Activated CD4-positive, alpha-beta T cell treated with anti-CD3 and anti-CD28 coated beads, Interleukin-2, amount 50 U/mL, for 1 hour (primary cell): Measurements from ENCODE around the gene BEX5.
A peak's percentile ranks its signal among the peaks of the same experiment; 100 is the strongest.
"Not testable (repeated sequence)": the region's sequence is repeated elsewhere in the genome, so short reads cannot be mapped to it uniquely, and the experiment has no call there.

ENCODE experiments used
- DNase-seq: peaks from one replicate; pipeline ENCODE4 v3.0.0-alpha.2; 2020

Gene BEX5

DNA sequence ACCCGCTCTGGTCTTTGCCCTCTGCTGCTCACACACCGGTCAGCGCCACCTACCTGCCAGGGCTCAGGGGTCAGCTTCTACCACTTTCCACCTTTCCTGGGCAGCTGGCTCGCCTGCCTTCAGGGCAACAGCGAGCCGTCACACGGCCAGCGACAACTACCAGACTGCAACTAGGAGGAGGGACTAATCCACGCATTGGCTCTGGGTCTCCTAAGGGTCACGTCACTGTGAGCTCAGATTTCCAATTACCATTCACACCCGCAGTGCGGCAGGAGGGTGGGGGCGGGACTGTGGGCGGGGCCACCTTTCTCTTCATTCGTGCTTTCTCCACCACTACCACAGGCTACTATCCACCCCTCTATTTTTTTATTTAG is at the start of gene BEX5:
BEX5 (minus strand) TSS at position 172 of the 374 bp plus-strand sequence. CDS start 1,712 bp downstream, outside the sequence.
- peak; percentile 41 for DNase-seq

DNA sequence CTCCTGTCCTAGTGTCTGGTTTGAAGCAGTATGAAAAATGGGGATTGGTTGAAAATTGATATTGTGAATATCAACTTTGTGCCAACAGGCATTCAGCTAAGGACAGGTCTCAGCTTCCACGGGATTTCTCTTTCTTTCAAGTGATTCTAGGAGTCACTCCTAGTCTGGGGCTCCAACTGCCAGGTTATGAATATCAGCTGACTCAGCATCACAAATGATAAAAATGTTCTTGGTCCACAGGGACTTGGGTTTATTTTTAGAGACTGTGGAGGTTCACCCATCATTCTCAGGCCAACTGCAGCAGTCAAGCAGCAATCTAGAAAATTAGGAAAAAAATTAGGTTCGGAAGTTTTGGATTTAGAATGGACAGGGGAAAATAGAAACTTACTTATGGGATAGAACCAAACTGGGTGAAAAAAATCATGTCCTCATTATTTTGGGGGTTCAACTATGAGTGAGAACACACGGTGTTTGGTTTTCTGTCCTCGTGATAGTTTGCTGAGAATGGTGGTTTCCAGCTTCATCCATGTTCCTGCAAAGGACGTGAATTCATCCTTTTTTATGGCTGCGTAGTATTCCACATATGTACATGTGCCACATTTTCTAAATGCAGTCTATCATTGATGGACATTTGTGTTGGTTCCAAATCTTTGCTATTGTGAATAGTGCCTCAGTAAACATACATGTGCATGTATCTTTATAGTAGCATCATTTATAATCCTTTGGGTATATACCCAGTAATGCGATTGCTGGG is 30.4 kb upstream of the BEX5 start:
- no peak for DNase-seq

DNA sequence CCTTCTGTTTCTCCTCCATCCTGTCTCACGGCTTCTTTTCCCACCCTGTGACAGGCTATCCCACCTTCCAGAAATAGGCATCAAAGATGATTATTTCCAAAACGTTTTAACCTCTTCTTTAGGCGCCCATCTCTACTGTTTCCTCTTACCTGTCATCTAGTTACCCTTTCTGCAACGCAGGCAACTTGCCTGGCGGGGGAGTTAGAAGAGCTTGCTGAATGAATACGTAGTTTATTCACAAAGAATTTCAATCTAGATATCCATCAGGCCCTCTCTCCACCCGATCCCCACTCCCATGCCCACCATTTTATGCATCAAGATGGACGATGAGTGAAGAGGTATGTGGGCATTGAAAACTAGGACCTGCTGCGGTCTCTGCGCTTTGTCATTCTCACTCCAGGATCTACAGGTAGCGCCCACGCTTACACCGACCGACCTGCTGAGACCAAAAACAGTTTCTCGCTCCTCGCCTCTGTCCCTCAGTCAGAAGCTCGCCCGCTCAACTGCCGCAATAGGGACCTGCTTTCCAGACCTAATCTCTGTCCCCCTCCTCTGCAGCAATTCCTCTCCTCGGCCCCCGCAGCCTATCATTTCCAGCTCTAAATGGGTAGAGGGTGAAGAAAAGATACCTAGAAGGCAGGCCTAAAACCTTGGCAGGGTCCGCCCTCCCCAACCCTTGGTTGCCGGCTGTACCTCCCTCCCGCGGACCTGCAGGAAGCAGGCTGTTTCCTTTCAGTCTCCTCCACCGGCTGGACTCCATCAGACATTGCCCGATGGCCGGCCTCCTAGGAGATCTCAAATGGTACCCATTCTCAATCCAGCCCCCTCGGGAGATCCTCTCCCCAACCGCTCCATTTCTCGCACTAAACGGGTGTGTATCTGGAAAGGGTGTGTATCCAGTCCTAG is 624 bp downstream of the BEX5 start:
- DNase-seq = peak; percentile 6

DNA sequence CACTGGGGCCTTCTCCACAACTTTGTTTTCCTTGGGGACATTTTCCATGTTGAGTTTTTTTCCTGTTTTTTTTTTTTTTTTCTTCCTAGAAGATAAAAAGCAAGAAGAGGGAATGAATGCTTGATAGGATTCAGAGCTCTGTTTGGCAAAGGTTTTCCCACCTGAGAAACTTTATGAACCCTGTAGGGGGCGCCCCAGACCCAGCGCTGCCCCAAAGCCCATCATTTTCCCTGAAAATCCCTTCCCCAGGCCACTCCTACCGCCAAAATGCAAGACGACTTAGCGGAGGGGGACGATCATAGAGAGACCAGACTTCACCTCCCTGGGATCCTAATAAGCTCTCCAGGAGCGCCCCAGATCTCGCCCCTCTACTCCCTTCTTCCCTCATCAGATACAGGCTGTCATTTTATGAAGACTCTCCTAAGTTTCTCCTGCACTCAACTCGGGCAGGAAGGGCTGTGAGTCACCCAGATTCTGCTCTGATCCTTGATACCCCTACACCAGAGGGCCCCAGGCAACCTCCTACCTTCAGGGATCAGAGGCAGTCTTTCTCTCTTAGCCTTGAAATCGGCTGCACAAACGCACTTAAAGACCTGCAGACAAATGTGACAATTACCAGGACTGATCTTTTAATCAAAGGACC is 1.4 kb downstream of the BEX5 start:
- no peak for DNase-seq

DNA sequence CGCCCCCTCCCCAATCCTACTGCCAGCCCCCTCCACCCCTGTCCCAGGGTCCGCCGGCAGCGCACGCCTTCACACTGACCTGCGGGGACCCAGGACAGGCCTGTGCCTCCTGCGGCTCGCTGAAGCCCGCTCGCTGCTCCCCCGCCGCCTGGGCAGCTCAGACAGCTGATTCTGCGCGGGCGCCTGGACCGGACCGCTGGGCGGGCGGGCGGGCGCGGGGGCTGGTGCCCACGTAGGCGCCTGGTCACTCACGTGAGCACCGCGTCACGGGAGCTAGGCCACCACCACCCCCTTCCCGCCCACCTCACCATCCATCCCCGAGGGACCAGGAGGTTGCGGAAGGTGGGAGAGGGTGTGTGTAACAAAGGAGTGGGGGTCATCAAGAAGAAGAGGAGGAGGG is 13.5 kb downstream of the BEX5 start, which contains the start of gene TCEAL6:
TCEAL6 (minus strand) TSS at position 208 of the 400 bp plus-strand sequence.
- not testable (repeated sequence) for DNase-seq

DNA sequence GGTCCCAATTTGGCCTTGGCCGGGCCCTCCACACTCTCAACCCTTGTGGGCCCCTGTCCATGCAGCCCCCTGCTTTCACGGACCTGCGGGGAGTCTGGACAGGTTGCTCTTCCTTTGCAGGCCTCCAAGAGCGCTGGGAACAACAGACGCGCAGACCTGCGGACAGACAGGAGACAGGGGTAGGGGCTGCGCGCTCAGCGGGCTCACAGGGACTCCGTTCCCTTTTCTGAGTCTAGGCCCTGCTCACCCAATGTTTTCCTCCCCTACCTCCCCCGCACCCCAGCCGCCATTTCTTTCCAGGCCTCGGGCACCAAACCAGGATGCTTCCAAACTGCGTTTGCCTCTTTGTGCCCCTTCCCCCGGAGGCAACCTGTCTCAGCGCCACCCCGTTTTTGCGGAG is 14.1 kb downstream of the BEX5 start:
- not testable (repeated sequence) for DNase-seq

DNA sequence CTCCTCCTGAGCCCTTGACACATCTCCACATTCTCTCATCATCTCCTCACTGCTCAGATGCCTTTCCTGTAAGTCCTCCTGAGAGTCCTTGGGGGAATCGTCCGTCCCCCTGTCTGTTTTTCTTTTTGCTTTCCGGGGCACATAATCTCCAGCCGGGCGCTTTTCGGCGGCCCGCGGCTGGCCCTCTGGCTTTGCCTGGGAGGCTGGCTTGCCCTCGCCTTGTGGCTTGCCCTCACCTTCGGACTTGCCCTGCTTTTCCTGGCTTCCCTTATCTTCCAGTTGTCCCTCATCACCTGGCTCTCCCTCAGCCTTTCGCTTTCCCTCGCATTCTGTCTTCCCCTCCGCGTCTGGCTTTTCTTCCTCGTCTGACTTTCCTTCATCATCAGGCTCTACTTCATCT is 14.9 kb downstream of the BEX5 start:
- not testable (repeated sequence) for DNase-seq

DNA sequence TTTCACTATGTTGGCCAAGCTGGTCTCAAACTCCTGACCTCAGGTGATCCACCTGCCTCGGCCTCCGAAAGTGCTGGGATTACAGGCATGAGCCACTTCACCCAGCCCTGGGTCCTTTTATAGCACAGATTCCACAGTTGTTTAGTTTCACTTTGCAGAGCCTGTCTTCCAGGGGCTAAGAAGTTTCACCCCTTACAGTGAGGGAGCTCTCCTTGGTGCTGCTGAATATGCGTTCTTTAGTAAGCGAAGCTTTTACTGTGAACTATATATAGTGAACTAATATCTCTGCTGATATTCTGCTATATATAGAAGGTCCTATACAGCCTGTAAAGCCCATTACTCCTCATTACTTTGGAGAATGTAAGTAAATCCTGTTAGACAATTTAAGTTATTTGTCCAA is 17.7 kb downstream of the BEX5 start:
- no peak for DNase-seq

DNA sequence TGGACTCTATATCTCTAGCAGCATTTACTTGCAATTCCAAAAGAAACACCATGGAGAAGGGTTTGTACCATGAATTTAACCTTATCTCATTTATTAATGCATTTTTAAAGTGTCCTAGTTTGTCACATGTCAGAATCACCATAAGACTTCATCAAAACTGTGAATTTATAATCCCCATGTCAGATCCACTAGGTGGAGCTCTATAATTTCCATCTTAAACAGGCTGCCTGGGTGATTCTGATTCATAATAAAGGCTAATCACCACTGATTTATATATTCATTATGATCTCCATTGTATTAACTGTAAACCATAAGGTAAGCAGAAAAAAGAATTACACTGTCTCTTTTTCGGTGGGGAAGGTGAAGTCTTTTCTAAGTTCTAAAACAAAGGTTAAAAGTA is 26.3 kb downstream of the BEX5 start:
- DNase-seq = no peak

DNA sequence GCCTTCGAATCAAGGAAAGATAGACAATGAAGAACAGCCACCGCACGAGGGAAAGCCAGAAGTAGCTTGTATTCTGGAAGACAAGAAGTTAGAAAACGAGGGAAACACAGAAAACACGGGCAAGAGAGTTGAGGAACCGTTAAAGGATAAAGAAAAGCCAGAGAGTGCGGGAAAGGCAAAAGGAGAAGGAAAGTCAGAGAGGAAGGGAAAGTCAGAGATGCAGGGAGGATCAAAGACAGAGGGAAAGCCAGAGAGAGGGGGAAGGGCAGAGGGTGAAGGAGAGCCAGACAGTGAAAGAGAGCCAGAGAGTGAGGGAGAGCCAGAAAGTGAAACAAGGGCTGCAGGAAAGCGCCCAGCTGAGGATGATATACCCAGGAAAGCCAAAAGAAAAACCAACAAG is 28.9 kb downstream of the BEX5 start:
- DNase-seq = no peak

DNA sequence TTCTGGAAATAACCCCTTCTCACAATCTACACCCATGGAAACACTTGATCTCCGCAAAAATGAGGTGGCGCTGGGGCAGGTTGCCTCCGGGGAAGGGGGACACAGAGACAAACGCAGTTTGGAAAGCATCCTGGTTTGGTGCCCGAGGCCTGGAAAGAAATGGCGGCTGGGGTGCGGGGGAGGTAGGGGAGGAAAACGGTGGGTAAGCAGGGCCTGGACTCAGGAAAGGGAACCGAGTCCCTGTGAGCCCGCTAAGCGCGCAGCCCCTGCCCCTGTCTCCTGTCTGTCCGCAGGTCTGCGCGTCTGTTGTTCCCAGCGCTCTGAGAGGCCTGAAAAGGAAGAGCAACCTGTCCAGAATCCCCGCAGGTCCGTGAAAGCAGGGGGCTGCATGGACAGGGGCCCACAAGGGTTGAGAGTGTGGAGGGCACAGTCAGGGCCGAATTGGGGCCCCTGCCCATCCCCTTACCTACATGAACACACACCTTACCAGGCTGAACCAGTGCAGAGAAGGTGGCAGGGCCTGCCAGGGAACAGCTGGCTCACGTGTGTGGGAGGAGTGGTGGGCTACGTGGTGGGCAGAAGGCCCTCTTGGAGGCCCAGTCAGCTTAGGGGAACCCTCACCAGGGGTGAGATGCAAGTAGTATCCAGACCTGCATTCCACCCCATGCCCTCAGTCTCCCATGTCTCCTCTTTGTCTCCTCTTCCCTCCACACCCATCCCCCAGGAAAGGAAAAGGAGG is 29.5 kb downstream of the BEX5 start:
- DNase-seq = not testable (repeated sequence)

DNA sequence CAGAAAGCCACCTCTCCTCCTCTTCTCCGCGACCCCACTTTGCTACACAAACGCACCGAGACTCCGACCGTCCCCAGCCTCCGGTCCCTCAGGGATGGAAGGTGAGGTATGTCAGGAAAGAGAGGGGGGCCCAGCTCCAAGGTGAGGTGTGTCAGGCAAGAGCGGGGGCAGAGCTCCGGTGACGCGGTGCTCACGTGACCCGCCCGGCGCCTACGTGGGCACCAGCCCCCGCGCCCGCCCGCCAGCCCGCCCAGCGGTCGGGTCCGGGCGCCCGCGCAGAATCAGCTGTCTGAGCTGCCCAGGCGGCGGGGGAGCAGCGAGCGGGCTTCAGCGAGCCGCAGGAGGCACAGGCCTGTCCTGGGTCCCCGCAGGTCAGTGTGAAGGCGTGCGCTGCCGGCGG is 30.3 kb downstream of the BEX5 start, which contains the start of gene TCEAL2:
TCEAL2 (plus strand) TSS at position 244 of the 400 bp plus-strand sequence. CDS start 1,152 bp downstream, outside the sequence.
- DNase-seq = peak; percentile 1

DNA sequence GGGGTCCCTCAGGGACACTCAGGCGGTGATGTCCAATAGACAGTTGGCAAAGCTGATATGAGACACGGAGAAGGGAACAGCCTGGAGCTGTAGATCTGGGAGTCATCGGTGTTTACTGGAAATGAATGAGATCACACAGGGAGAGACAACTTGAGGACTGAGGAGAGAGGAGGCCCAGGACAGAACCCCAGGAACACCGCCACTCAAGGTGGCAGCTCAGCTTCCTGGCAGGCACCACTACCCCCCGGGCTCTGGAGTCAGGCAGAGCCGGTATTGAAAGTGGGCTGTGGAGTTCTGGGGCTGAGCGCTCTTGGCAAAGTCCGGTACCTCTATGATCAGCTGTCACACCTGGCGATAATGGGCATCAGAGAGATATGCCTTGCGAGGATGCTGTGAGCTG is 30.8 kb downstream of the BEX5 start:
- not testable (repeated sequence) for DNase-seq

DNA sequence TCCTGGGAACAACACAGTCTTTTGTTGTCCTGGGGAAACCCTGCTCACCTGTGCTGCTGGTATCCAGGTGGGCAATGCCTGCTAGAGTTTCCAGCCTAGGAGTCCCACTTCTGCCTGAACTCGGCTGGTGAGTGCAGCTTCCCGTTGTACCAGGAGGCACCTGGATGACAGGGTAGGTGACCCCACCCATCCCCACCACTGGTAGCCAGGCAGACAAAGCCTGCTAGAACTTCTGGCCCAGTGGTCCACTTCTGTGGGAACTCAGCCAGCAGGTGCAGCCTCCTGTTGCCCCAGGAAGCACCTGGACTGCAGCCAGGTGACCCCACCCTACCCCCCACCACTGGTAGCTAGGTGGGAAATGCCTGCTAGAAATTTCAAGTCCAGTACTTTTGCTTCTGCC is 40.0 kb downstream of the BEX5 start:
- no peak for DNase-seq

DNA sequence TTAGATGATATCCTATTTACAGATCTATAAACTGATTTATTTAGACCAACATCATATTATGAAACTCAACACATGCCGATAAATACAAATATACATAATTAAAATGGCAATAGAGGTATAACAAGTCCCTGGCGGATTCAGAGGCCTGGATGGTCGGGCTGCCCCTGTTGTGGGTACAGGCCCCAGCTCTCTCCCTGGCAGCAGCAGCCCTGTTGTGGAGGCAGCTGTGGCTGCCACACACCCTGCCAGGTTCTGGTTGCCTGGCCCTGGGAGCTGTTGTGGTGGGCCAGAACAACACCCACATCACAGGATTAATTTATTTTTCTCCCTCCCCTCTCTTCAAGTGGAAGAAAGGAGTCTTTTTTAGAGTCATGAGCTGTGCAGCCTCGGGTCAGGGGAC is 42.4 kb downstream of the BEX5 start:
- no peak for DNase-seq
